ENCODE results near the gene PFDN1.

Gene PFDN1

GRCh38 chr5:140329739-140330481, 27.0 kb upstream of the PFDN1 start:
- Histone ChIP-seq H3K4me1 (ENCODE audit: control insufficient read depth, insufficient read depth, low read length, poor library complexity, severe bottlenecking) (no peaks in the 10 kb centered on the region), H3K36me3 (ENCODE audit: control insufficient read depth, insufficient read depth, low read length) (no peaks in the 10 kb centered on the region), H3K27ac (ENCODE audit: insufficient read depth, low read length, poor library complexity, severe bottlenecking) (no peak overlapping the region), H3K4me3 (ENCODE audit: insufficient read depth, low read depth, low read length, poor library complexity, severe bottlenecking) (no peak overlapping the region), H3K27me3 (replicated peaks; ENCODE audit: control insufficient read depth, insufficient read depth, low read length, poor library complexity, severe bottlenecking) (no peaks in the 10 kb centered on the region), H3K9me3 (ENCODE audit: control insufficient read depth, low read length) (no peaks in the 10 kb centered on the region)
- no peak for DNase-seq

GRCh38 chr5:140328036-140328764, 25.3 kb upstream of the PFDN1 start:
- no peak overlapping the region for H3K4me3 ChIP-seq (ENCODE audit: insufficient read depth, low read depth, low read length, poor library complexity, severe bottlenecking)
- H3K9me3 ChIP-seq (ENCODE audit: control insufficient read depth, low read length), result no peaks in the 10 kb centered on the region
- no peak overlapping the region for H3K27ac ChIP-seq (ENCODE audit: insufficient read depth, low read length, poor library complexity, severe bottlenecking)
- no peaks in the 10 kb centered on the region for H3K4me1 ChIP-seq (ENCODE audit: control insufficient read depth, insufficient read depth, low read length, poor library complexity, severe bottlenecking)
- H3K27me3 ChIP-seq (replicated peaks; ENCODE audit: control insufficient read depth, insufficient read depth, low read length, poor library complexity, severe bottlenecking), result no peaks in the 10 kb centered on the region
- H3K36me3 ChIP-seq (ENCODE audit: control insufficient read depth, insufficient read depth, low read length), result no peaks in the 10 kb centered on the region
- DNase-seq, result no peak

- no peak for DNase-seq
- no peaks in the 10 kb centered on the region for H3K27me3 ChIP-seq (replicated peaks; ENCODE audit: control insufficient read depth, insufficient read depth, low read length, poor library complexity, severe bottlenecking)
- no peak overlapping the region for H3K4me3 ChIP-seq (ENCODE audit: insufficient read depth, low read depth, low read length, poor library complexity, severe bottlenecking)
- no peaks in the 10 kb centered on the region for H3K36me3 ChIP-seq (ENCODE audit: control insufficient read depth, insufficient read depth, low read length)
- H3K27ac ChIP-seq (ENCODE audit: insufficient read depth, low read length, poor library complexity, severe bottlenecking), result no peak overlapping the region
- no peaks in the 10 kb centered on the region for H3K9me3 ChIP-seq (ENCODE audit: control insufficient read depth, low read length)
- no peaks in the 10 kb centered on the region for H3K4me1 ChIP-seq (ENCODE audit: control insufficient read depth, insufficient read depth, low read length, poor library complexity, severe bottlenecking)
Observed at GRCh38 chr5:140327589-140327988, 24.7 kb upstream of the PFDN1 start.

- no peaks in the 10 kb centered on the region for H3K4me1 ChIP-seq (ENCODE audit: control insufficient read depth, insufficient read depth, low read length, poor library complexity, severe bottlenecking)
- H3K4me3 ChIP-seq (ENCODE audit: insufficient read depth, low read depth, low read length, poor library complexity, severe bottlenecking), result no peak overlapping the region
- no peaks in the 10 kb centered on the region for H3K27me3 ChIP-seq (replicated peaks; ENCODE audit: control insufficient read depth, insufficient read depth, low read length, poor library complexity, severe bottlenecking)
- no peaks in the 10 kb centered on the region for H3K36me3 ChIP-seq (ENCODE audit: control insufficient read depth, insufficient read depth, low read length)
- H3K27ac ChIP-seq (ENCODE audit: insufficient read depth, low read length, poor library complexity, severe bottlenecking), result no peak overlapping the region
- no peaks in the 10 kb centered on the region for H3K9me3 ChIP-seq (ENCODE audit: control insufficient read depth, low read length)
- DNase-seq, result no peak
Observed at GRCh38 chr5:140325486-140325885, 22.6 kb upstream of the PFDN1 start.

GRCh38 chr5:140324617-140325241, 21.8 kb upstream of the PFDN1 start:
- Histone ChIP-seq H3K4me3 (ENCODE audit: insufficient read depth, low read depth, low read length, poor library complexity, severe bottlenecking) (no peak overlapping the region), H3K4me1 (ENCODE audit: control insufficient read depth, insufficient read depth, low read length, poor library complexity, severe bottlenecking) (no peaks in the 10 kb centered on the region)

GRCh38 chr5:140324041-140324600, 21.2 kb upstream of the PFDN1 start:
- Histone ChIP-seq H3K9me3 (ENCODE audit: control insufficient read depth, low read length) (no peaks in the 10 kb centered on the region), H3K36me3 (ENCODE audit: control insufficient read depth, insufficient read depth, low read length) (no peaks in the 10 kb centered on the region), H3K4me1 (ENCODE audit: control insufficient read depth, insufficient read depth, low read length, poor library complexity, severe bottlenecking) (no peaks in the 10 kb centered on the region), H3K4me3 (ENCODE audit: insufficient read depth, low read depth, low read length, poor library complexity, severe bottlenecking) (no peak overlapping the region), H3K27me3 (replicated peaks; ENCODE audit: control insufficient read depth, insufficient read depth, low read length, poor library complexity, severe bottlenecking) (no peaks in the 10 kb centered on the region), H3K27ac (ENCODE audit: insufficient read depth, low read length, poor library complexity, severe bottlenecking) (no peak overlapping the region)
- no peak for DNase-seq

More at GRCh38 chr5:140324617-140325241, 21.8 kb upstream of the PFDN1 start:
- Histone ChIP-seq H3K27me3 (replicated peaks; ENCODE audit: control insufficient read depth, insufficient read depth, low read length, poor library complexity, severe bottlenecking) (no peaks in the 10 kb centered on the region), H3K9me3 (ENCODE audit: control insufficient read depth, low read length) (no peaks in the 10 kb centered on the region), H3K36me3 (ENCODE audit: control insufficient read depth, insufficient read depth, low read length) (no peaks in the 10 kb centered on the region), H3K27ac (ENCODE audit: insufficient read depth, low read length, poor library complexity, severe bottlenecking) (no peak overlapping the region)
- DNase-seq, result no peak

- DNase-seq, result no peak
- no peak overlapping the region for H3K27ac ChIP-seq (ENCODE audit: insufficient read depth, low read length, poor library complexity, severe bottlenecking)
- H3K4me1 ChIP-seq (ENCODE audit: control insufficient read depth, insufficient read depth, low read length, poor library complexity, severe bottlenecking), result no peaks in the 10 kb centered on the region
- no peaks in the 10 kb centered on the region for H3K36me3 ChIP-seq (ENCODE audit: control insufficient read depth, insufficient read depth, low read length)
- H3K4me3 ChIP-seq (ENCODE audit: insufficient read depth, low read depth, low read length, poor library complexity, severe bottlenecking), result no peak overlapping the region
- H3K9me3 ChIP-seq (ENCODE audit: control insufficient read depth, low read length), result no peaks in the 10 kb centered on the region
- H3K27me3 ChIP-seq (replicated peaks; ENCODE audit: control insufficient read depth, insufficient read depth, low read length, poor library complexity, severe bottlenecking), result no peaks in the 10 kb centered on the region
Observed at GRCh38 chr5:140322751-140323731, 20.1 kb upstream of the PFDN1 start.

- Histone ChIP-seq H3K27me3 (replicated peaks; ENCODE audit: control insufficient read depth, insufficient read depth, low read length, poor library complexity, severe bottlenecking) (no peaks in the 10 kb centered on the region), H3K27ac (ENCODE audit: insufficient read depth, low read length, poor library complexity, severe bottlenecking) (no peak overlapping the region), H3K9me3 (ENCODE audit: control insufficient read depth, low read length) (no peaks in the 10 kb centered on the region), H3K4me3 (ENCODE audit: insufficient read depth, low read depth, low read length, poor library complexity, severe bottlenecking) (no peak overlapping the region), H3K36me3 (ENCODE audit: control insufficient read depth, insufficient read depth, low read length) (no peaks in the 10 kb centered on the region), H3K4me1 (ENCODE audit: control insufficient read depth, insufficient read depth, low read length, poor library complexity, severe bottlenecking) (no peaks in the 10 kb centered on the region)
- DNase-seq, result no peak
Observed at GRCh38 chr5:140321796-140322195, 18.9 kb upstream of the PFDN1 start.

- no peaks in the 10 kb centered on the region for H3K9me3 ChIP-seq (ENCODE audit: control insufficient read depth, low read length)
- no peaks in the 10 kb centered on the region for H3K27me3 ChIP-seq (replicated peaks; ENCODE audit: control insufficient read depth, insufficient read depth, low read length, poor library complexity, severe bottlenecking)
- no peak overlapping the region for H3K27ac ChIP-seq (ENCODE audit: insufficient read depth, low read length, poor library complexity, severe bottlenecking)
- no peak overlapping the region for H3K4me3 ChIP-seq (ENCODE audit: insufficient read depth, low read depth, low read length, poor library complexity, severe bottlenecking)
- no peaks in the 10 kb centered on the region for H3K4me1 ChIP-seq (ENCODE audit: control insufficient read depth, insufficient read depth, low read length, poor library complexity, severe bottlenecking)
- no peaks in the 10 kb centered on the region for H3K36me3 ChIP-seq (ENCODE audit: control insufficient read depth, insufficient read depth, low read length)
- DNase-seq, result no peak
Observed at GRCh38 chr5:140319833-140320232, 16.9 kb upstream of the PFDN1 start.
